ENCODE results near the gene ZNF668.

GRCh38 chr16:31076319-31076718 lies 2.3 kb upstream of the ZNF668 start:
- TF ChIP-seq CTCF (IDR thresholded peaks at IDR 0.05; ENCODE audit: low read length): no peak
- TF ChIP-seq EZH2 (optimal IDR thresholded peaks at IDR 0.05; ENCODE audit: low read depth, low read length): no peak
- no peak for TF ChIP-seq EZH2phosphoT487 (IDR thresholded peaks at IDR 0.05; ENCODE audit: low read length)
